Fibroblast of villous mesenchyme (primary cell): ENCODE data around the gene GNB4. TPM values are rescaled to one million over a fixed set of nuclear protein-coding genes. Genes with fewer than 3 reads are reported as not detected.

Experiments used
- DNase-seq: peaks from one replicate; pipeline ENCODE4 v3.0.0-alpha.2; 2010; ENCODE audit warnings: low read depth
- H3K4me3 ChIP-seq: 2 replicates; pipeline ENCODE4 v1.5.1; 2011; ENCODE audit warnings: low read depth, mild to moderate bottlenecking, low read length
- total RNA-seq: library from RNA; depleted of rRNA; stranded (reverse); fragments of >200 nt; gene quantifications from 2 replicates; pipeline ENCODE4 v1.2.3, GENCODE V29; 2012
- TF ChIP-seq, protein P1 (sequence below): IDR thresholded peaks from 2 replicates; pipeline ENCODE4 v1.5.1; 2012; ENCODE audit warnings: low read depth, mild to moderate bottlenecking, low read length; ENCODE audit not compliant: insufficient read depth

GNB4 gene
- total RNA-seq, 1 donor, result 87.2 TPM

DNA sequence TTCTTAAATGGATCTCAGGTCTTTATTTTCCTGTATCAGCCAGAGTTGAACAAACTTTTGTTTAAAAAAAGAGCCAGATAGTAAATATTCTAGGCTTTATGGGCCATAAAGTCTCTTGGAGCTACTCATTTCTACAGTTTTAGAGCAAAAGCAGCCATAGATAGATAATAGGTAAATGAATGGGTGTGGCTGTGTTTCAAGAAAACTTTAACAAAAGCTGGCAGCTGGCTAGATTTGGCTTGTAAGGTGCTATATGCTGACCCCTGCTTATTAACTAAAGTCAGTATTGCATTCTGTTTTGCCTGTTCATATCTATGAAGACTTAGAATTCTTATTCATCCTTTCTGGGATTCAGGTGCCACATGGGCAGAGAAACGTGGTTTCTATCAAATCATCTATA is 74.8 kb downstream of the GNB4 start:
- no peak overlapping the region for H3K4me3 ChIP-seq
- TF ChIP-seq, protein P1, sequence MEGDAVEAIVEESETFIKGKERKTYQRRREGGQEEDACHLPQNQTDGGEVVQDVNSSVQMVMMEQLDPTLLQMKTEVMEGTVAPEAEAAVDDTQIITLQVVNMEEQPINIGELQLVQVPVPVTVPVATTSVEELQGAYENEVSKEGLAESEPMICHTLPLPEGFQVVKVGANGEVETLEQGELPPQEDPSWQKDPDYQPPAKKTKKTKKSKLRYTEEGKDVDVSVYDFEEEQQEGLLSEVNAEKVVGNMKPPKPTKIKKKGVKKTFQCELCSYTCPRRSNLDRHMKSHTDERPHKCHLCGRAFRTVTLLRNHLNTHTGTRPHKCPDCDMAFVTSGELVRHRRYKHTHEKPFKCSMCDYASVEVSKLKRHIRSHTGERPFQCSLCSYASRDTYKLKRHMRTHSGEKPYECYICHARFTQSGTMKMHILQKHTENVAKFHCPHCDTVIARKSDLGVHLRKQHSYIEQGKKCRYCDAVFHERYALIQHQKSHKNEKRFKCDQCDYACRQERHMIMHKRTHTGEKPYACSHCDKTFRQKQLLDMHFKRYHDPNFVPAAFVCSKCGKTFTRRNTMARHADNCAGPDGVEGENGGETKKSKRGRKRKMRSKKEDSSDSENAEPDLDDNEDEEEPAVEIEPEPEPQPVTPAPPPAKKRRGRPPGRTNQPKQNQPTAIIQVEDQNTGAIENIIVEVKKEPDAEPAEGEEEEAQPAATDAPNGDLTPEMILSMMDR, result no peak
- no peak for DNase-seq

DNA sequence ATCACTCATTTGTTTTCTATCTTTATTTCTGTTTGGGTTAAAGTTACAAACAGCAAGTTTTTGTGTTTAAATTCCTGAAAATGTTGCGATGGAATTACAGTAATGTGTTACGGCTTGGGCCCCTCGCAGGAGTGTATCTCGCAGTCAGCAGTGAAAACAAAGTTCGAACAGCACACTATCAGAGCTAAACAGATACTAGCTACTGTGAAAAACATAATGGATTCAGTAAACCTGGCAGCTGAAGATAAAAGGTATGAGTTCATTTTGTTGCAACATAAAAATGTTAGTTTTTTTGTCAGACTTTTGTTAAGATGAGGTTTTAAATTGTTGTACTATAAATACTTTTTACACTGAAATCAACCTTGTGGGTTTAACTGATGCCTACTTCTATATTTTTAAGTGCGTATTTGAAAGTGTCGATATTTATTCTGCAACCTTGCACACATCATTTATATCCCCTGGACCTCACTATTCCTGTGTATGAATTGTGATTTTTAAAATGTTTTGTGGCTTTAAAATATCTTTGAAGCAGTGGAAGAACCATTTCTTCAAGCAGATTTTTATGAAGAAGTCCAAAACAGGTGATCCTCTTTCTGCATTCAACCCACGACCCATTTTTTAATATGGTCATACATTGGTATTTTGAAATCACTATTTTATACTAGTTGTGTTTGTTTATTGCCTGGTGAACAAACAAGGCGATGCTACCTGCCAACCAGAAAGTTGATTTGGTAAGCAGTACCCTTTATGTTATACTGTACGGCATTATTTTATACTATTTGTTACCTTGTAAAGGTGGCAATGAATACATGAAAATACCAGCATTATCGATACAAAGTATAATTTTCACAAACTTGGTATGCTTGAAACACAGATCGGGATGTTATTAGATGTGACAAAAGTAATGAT is 75.9 kb downstream of the GNB4 start:
- DNase-seq, result no peak
- no peak overlapping the region for H3K4me3 ChIP-seq
- TF ChIP-seq, protein P1, result no peak

DNA sequence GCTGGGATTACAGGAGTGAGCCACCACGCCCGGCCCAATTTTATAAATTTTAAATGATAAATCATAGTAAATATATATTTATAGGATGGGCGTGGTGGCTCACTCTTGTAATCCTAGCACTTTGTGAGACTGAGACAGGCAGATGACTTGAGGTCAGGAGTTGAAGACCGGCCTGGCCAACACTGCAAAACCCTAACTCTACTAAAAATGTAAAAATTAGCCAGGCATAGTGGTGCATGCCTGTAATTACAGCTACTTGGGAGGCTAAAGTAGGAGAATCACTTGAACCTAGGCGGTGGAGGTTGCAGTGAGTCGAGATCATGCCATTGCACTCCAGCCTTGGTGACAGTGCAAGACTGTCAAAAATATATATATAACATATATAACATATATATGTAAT is 77.3 kb downstream of the GNB4 start:
- H3K4me3 ChIP-seq, result no peak overlapping the region
- no peak for DNase-seq
- TF ChIP-seq, protein P1, result no peak

DNA sequence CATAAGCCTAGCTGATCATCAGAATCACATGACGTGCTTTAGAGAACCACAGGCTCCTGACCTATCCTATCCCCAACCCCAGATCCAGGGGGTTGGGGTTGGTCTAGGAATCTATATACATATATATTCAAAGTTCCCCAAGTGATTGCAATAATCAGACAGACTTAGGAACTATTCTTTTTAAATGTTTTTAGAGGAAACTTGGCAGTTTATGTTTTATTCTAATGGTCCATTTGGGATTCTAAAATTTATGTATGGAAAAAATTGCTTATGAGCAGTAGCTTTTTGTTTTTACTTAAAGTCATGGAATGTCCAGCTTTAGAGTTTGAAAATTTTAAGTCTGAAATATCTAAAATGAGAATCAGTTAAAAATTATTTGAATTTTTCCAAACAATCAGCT is 81.6 kb downstream of the GNB4 start:
- TF ChIP-seq, protein P1, result no peak
- no peak for DNase-seq
- no peak overlapping the region for H3K4me3 ChIP-seq

DNA sequence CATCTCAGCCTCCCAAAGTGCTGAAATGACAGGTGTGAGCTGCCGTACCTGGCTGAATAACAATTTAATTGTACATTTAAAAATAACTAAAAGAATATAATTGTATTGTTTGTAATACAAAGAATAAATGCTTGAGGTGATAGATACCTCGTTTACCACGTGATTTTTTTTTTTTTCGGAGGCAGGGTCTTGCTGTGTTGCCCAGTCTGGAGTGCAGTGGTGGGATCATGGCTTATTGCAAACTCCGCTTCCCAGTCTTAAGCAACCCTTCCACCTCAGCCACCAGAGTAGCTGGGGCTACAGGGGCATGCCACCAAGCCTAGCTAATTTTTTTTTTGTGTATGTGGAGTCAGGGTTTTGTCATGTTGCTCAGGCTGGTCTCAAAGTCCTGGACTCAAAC is 87.9 kb downstream of the GNB4 start:
- DNase-seq, result no peak
- H3K4me3 ChIP-seq, result no peak overlapping the region

DNA sequence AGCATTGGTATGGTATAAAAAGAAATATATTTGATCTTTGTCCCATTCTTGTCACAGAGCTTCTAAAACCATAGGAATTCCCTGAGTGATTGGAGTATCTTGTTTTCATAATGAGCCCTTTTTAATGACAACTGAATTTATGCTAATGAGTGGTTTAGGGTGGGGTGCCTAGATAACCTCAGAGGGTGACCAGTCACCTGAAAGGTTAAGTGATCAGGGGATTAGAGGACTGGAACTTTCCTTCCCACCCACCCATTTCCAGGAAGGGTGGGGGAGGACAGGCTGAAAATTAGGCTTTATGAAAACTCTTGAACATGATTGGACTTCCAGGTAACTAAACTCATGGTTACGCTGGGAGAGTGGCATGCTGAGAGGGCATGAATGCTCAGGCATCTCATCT is 95.3 kb downstream of the GNB4 start:
- TF ChIP-seq, protein P1, result no peak
- no peak for DNase-seq
- no peak overlapping the region for H3K4me3 ChIP-seq

More for the DNA sequence above, 87.9 kb downstream of the GNB4 start:
- TF ChIP-seq, protein P1, result no peak
